ENCODE data around the gene ARID1A.
"Not testable (repeated sequence)": the region's sequence is repeated elsewhere in the genome, so short reads cannot be mapped to it uniquely, and the experiment has no call there.

Gene ARID1A

DNA sequence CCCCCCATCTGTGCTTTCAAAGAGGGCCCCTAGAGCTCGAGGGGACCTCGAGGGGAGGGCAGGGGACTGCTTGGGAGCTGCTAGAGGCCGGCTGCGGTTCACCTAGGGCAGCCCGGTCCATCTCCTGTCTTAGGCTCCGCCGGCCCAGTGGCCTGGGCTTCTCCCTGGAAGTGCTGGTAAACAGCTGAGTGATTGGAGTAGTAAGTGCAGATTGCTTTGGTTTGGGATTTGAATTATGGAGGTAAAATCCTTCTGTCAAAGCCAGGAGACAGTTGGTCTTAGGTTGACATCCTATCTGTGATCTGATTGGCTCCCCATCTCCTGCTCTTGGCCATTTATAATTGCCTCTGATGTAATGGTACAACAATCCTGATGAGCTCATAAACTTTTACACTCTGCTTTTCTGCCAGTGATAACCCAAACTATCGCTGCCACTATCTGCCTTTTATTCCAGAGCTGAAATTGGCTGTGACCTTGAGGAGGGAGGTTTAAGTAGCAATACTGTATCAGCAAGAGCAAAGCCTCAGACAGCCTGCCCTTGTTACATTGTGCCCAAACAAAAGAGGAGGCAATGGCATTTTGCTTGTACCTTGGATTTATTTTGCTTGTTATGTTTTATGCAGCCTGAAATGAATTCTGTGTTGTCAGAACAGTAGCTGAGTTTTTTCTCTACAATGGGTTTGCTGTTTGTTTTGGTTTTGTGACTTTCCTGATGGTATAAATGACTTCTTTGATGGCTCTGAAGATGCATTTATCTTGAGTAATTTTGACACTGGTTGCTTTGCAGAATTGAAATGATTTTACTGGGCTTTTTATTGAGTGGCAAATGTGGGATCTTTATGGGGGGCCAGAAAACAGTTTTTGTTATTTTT, 2.4 kb downstream of the ARID1A start:
- DNase-seq (ENCODE audit: low spot score), result peak; percentile 87

DNA sequence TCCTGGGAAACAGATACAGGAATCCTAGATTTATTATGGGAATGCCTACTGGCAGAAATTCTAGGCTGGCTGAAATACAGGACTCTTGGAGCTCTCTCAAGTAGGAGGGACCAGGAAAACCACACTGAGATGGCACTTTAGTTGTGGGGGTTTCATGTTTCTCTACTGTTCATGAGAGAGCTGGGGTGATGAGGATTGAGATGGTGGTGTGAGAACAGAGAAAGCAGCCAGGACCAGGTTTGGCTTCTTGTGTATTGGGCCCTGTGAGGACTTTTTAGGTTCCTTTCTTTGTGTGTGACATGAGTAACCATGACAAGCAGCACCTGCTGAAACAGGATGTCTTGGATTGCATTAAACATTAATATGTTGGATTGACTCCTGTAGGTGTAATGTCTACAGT, 4.9 kb downstream of the ARID1A start:
- no peak for DNase-seq (ENCODE audit: low spot score)

DNA sequence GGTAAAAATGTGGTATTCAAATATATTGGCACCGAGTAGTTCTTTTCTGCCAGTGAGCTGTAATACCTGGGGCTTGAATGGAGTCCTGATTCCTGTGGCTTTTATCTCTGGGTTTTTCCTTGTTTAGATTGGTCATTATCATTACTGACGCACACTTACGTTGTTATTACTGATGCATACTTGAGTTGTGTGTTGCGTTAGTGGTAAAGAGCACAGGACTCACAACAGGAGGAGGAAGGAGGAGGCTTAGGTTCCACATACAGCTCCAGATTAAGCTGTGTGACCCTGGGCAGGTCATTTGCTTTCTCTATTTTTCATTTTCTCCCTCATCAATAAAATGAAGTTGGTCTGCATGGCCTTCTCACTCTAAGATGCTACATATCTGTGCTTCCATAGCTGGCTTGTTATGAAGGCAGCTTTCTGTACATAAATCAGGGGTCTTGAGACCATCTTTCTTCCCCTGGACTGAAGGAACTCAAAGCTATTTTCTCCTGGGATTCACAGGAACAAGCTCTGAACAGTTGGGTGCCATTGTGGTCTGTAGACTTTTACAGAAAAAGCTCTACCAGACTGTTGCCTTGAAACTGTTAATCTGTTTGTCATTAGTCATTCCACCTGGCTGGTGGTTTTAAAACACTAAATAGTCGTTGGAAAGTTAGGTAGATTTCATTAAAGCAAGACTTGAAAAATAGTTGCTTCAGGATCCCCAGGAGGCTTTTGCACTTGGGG, 5.6 kb downstream of the ARID1A start:
- DNase-seq (ENCODE audit: low spot score), result no peak

DNA sequence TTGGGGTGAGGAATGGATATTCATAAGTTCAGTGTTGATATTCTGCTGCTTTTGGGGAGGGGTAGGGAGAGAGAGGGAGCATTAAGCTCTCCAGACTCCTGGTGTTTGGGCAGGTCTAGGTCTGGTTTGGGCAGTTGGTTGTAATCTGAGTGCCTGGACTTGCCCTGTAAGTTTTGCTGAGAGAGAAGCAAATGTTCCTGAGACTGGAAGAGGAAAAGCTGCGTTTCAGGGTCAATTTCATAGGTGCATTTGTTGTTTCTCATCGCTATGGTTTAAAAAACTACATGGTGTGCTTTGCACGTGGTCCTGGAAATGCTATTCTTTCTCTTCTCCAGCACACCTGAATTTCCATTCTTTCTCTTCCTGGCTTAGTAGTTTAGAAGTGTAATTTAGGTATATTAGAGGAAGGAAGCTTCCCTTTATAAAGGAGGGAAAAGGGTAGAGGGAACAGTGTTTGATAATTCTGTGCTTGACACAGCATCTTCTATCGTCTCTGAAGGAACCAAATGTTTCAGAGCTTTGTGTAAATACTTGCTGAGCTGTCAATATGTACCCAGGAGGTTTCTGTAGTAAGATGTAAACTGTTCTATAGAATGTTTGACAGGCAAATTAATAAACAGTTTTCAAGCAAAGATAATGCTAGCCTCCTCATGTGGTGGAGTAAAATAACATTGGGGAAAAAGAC, 6.3 kb downstream of the ARID1A start:
- DNase-seq (ENCODE audit: low spot score), result no peak

DNA sequence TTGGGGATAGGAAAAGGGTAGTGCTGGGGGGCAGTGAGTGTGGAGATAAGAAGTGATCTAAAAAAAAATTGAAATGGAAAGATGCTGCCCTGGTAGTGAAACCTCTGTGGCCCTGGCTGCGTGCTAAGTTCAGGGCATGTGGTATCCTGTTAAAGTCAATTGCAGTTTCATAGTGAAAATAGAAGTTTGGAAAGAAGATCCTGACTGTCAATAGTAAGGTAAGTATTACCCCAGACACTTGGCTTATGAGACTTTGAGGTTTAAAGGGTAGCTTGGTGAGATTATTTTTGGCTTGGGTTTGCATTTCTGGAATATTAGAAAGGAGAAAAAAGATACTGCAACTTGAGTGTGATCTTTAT, 6.8 kb downstream of the ARID1A start:
- DNase-seq (ENCODE audit: low spot score), result no peak

DNA sequence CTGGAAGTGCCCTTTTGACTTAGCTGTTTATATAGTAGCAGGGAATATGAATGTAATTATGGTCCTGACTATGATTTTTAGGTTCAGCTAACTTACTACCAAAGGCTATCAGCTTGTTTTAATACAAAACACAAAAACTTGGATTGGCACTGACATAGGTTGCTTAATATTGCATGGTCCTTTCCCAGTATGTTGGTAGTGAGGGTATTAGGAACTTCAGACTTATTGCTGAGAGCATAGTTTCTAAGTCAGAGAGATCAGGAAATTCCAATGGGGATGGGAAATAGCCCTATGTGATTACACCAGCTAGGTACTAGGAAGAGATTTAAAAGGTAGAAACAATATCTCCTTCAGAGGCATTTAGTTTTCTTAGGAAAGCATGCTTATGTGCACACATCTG, 7.7 kb downstream of the ARID1A start:
- no peak for DNase-seq (ENCODE audit: low spot score)

DNA sequence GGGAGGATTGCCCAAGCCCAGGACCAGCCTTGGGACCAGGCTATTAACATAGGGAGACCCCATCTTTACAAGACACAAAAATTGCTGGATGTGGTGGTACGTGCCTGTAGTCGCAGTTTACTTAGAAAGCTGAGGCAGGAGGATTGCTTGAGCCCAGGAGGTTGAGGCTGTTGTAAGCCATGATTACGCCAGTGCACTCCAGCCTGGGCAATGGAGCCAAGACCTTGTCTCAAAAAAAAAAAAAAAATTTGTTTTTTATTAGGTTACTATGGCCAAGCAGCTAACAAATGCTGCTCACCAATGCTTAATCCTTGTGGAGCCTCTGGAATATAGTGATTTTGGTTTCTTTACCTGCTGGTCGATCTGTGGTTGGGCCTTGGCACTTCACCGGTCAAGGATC, 8.8 kb downstream of the ARID1A start:
- DNase-seq (ENCODE audit: low spot score), result no peak

DNA sequence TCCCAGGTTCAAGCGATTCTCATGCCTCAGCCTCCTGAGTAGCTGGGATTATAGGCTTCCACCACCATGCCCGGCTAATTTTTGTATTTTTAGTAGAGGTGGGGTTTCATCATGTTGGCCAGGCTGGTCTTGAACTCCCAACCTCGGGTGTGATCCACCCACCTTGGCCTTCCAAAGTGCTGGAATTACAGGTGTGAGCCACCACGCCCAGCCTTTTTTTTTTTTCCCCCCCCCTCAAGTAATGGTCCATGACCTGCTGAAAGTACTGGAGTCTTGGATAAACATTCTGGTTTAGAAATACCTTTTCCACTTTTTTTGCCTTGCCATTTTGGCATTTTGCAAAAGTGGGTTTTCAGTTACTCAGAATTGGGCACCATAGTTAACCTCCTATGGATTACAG, 9.4 kb downstream of the ARID1A start:
- DNase-seq (ENCODE audit: low spot score), result not testable (repeated sequence)

DNA sequence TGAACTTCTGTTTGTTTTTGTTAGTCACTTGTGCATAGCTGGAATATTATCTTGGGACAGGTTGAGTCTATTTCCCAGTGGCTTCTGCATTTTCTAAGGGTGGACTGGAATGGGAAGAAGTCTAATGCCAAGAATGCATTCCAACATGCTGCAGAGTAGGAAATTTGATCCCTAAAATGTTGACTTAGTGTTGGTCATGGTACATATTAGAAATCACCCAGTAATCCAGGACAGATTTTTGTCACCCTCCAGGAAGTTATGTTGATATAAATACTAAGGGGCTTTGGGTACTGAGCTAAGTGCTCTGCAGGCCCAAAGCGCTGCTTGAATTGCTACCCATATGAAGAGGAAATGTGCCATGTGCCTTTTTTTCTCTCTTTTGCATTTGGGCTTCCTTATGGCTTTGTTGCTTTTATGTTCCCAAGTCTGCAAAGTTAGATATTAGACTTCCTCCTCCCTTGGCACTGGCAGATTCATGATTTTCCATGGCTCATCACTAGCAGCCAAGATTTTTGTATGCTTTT, 10.0 kb downstream of the ARID1A start:
- peak; percentile 70 for DNase-seq (ENCODE audit: low spot score)

DNA sequence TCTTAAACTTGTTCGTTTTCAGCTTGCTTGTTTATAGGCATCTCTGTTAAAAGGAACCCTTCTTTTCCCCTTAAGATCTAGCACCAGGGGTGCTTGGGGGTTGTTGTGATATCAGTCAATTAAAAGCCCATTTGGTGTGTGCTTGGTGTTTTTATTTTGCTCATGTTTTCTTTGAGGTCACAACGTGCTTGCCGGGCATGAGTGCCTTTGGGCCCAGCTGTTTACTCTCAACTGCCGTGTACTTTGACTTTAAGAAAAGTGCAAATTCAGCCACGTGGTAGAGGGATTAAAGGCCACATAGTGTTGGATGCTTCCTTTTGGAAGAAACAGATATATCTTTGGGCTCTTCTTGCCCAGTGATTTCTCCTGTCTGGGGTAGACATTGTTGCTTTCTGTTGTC, 10.5 kb downstream of the ARID1A start:
- no peak for DNase-seq (ENCODE audit: low spot score)

DNA sequence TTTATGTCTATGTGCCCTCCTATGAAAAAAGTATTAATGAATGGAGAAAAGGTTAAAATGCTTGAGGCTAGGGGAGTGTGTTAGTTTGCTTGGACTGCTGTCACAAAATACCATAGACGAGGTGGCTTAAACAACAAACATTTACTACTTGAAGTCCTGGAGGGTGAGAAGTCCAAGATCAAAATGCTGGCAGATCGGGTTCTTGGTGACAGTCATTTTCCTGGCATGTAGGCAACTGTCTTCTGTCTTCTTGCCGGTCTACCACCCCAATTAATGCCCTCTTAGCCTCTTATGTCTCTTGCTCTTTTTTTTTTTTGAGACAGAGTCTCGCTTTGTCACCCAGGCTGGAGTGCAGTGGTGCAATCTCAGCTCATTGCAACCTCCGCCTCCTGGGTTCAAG, 15.0 kb downstream of the ARID1A start:
- DNase-seq (ENCODE audit: low spot score), result no peak

DNA sequence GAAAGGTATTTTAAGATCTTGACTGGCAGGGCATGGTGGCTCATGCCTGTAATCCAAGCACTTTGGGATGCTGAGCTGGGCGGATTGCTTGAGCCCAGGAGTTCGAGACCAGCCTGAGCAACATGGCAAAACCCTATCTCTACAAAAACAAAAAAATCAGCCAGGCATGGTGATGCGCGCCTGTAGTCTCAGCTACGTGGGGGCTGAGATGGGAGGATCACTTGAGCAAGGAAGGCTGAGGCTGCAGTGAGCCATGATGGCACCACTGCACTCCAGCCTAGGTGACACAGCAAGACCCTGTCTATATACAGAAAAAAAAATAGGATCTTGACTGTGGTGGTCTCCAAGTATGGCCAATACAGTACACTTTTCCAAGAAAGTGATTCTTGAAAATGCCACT, 16.0 kb downstream of the ARID1A start:
- no peak for DNase-seq (ENCODE audit: low spot score)

DNA sequence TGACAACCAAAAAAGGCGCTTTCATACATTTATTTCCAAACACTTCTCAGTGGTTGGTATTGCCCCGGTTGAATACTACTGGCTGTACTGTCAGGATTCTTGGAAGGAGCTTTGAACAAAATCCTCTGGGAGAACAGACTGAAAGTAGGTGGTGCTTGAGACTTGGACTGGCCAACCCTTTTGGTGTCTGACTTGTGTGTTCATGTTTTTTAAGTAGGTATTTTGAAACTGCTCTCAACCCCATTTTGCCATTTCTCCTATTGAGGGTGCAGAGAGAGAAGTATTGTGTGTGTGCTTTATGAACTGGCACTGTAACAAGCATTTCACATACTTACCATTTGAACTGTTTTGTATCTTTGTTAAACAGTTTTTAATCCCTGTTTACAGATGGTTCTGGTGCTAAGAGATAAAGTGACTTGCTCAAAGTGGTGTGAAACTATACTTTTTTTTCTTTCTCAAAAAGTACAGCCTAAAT, 21.2 kb downstream of the ARID1A start:
- no peak for DNase-seq (ENCODE audit: low spot score)

DNA sequence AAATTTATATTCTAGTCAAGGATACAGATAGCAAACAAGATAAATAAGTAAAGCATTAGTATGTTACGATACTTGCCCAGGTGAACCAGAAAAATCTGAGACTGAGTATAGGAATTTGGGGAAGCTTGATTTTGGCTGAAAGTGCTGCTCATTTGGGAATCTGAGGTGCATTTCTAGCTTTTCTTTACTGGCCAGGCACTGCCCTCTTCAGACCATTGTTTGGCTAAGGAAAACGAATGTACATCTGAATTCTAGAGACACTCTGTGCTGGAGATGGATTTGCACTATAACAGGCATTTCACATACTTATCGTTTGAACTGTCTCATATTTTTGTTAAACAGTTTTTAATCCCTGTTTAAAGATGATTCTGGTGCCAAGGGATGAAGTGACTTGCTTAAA, 23.4 kb downstream of the ARID1A start:
- DNase-seq (ENCODE audit: low spot score), result no peak

DNA sequence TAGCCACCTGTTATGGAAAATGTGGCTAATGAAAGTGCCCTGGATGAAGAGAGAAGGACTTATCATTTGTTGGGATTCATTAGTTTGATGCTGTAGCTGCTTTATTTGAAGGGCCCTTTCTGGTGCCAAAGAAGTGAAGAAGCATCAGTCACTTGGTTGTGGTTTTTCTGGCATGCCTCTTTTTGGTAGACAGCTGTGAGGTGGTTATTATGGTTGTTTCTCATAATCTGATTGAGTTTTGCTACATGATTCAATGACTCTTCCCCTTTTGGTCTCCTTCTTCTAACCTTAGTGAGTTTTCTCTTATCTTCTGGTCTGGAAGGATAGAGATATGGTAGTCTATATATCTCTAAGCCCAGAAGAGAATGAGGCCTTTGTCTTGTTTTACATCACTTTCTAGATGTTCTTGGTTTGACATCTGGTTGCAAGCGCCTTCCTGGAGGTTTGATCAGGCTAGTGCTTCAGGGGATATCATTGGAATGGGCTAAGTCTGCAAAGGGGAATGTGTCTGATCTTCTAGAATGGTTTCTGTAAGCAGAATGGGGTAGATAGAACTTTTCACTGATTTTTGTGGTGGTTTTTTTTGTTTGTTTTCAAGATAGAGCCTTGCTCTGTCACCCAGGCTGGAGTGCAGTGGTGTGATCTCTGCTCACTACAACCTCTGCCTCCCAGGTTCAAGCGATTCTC, 26.0 kb downstream of the ARID1A start:
- no peak for DNase-seq (ENCODE audit: low spot score)

DNA sequence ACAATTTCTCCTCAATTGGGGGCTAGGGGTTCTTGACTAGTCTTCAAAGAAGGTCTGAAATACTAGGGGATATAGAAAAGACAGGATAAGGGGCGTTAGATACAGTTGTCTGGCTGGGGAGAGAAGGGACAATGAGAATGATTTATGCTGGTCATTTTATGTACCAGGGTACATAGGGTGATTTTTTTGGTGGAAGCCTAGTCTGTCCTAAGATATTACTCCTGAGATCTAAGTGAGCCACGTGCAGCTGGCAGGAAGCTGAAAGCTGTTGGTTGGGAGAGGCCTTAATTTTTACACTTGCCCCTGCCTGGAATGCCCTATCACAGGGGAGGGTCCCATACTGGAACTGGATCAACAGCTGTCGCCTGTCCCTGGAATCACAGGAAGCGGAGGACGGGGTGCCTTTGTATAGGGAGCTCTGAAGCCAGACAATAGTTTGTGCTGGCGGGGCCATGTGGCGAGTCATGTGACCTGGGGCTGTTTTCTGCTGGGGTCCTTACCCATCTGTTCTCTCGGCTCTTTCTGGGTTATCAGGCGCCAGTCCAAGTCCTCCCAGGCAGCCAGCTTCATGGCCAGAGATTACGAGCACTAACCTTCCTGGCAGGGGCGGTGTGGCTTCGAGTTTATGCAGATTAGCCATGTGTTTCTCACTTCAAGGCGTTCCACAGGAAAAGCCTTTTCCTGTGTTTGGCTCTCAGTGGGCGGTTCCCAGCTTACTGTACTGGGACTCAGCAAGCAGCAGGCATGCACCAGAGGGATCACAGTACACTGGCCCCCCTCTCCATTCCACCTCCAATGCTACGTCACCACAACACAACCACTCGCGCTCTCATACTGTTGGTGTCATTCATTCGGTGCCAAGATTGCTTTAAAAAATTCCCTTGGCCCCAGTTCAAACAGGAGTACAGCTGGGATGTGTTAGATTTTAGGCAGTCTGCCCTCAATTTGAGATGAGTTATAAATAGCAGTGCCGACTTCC, 27.5 kb downstream of the ARID1A start:
- peak; percentile 27 for DNase-seq (ENCODE audit: low spot score)

DNA sequence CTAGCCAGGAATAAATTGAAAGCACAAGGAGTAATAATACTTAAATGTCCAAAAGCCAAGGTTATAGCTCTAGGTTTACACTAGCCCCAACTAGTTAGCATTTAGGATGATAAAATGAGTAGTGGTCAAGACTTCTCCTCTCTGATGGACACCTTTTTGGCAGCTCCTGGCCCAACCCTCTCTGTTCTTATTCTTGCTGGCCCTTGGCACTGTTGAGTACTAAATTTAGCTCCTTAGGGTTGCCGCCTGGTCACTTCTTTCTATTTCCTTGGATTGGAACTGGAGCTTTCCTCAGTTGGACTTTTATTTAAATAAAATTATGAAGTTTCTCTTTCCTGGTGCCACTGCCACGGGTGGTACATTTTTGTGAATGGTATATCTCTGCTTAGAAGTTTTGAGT, 28.3 kb downstream of the ARID1A start:
- no peak for DNase-seq (ENCODE audit: low spot score)

DNA sequence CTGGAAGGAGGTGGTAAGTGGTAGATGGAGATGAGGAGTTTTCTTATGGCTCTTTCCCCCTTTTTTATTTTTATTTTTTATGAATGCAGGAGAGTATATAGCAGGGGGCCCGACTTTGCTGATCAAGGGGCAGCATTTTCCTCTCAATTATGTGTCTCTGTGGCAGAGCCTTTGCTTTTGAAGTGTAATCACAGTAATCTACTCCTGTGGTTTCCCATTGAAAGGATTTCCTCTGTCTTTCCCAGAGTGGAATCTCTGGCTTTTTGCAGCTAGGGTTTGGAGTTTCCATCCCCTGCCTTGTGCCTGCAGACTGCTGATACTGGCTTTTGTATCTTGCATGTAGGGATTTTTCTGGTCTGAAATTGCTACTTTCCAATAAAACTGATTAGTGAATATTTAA, 29.1 kb downstream of the ARID1A start:
- no peak for DNase-seq (ENCODE audit: low spot score)

DNA sequence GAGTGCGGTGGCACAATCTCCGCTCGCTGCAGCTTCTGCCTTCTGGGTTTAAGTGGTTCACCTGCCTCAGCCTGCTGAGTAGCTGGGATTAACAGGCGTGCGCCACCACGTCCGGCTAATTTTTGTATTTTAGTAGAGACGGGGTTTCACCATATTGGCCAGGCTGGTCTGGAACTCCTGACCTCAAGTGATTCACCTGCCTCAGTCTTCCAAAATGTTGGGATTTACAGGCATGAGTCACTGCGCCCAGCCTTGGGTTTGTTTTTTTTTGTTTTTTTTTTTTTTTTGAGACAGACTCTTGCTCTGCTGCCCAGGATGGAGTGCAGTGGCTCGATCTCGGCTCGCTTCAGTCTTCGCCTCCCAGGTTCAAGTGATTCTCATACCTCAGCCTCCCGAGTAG, 30.1 kb downstream of the ARID1A start:
- not testable (repeated sequence) for DNase-seq (ENCODE audit: low spot score)

DNA sequence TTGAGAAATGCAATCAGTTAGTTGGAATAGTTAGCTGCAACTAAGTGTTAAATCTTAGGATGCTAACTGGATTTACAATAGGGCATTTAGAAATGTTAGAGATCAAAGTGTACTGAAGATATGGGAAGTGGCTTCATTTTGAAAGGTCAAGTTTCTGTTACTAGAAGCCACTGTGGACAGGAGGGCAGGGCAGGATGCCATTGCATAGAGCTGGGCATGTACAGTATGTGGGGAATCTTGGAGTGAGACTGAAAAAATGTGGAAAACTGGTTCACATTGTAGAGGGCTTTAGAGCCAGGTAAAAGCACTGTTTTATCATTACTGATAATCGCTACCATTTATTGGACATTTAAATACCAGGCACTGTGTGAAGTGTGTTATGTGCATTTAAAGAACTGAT, 31.0 kb downstream of the ARID1A start:
- no peak for DNase-seq (ENCODE audit: low spot score)

DNA sequence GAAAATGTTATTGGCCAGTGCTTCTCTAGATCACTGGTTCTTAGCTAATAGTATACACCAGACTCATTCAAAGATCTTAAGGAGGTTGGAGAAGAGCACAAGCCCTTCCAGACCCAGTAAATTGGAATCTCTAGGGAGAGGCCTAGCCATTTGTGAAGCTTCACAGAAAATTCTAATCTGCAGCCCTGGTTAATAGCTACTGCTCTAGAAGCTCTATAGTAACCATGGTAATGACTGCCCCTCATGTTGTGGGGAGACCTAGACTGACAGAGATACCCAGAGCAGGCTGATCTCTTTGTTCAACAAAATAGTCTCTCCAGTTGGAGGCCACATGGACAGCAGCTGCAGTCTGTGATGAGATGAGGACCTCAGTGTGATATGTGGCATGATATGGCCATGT, 31.7 kb downstream of the ARID1A start:
- no peak for DNase-seq (ENCODE audit: low spot score)
